Measurements from ENCODE around the gene EHMT1.

Gene EHMT1

DNA sequence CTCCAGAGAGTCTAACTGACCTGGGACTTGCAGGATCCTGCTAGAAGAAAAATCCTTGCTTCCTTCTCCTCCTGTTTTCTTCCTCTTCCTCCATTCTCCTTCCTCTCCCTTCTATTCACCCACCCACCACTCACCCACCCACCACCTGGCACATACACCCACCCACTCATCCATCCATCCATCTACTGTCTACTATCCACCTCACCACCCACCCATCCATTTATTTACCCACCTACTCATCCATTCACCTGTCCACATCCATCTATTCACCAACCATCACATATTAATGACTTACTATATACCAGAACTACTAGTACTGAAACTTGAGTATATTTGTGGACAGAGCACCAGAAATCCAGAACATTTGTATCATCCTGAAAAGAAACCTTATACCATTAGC lies 49.4 kb downstream of the EHMT1 start:
- TF ChIP-seq, protein P1, sequence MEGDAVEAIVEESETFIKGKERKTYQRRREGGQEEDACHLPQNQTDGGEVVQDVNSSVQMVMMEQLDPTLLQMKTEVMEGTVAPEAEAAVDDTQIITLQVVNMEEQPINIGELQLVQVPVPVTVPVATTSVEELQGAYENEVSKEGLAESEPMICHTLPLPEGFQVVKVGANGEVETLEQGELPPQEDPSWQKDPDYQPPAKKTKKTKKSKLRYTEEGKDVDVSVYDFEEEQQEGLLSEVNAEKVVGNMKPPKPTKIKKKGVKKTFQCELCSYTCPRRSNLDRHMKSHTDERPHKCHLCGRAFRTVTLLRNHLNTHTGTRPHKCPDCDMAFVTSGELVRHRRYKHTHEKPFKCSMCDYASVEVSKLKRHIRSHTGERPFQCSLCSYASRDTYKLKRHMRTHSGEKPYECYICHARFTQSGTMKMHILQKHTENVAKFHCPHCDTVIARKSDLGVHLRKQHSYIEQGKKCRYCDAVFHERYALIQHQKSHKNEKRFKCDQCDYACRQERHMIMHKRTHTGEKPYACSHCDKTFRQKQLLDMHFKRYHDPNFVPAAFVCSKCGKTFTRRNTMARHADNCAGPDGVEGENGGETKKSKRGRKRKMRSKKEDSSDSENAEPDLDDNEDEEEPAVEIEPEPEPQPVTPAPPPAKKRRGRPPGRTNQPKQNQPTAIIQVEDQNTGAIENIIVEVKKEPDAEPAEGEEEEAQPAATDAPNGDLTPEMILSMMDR (IDR thresholded peaks at IDR 0.05), result no peak
- Histone ChIP-seq H3K9me3 (no peaks in the 10 kb centered on the region), H3K27me3 (no peaks in the 10 kb centered on the region), H3K4me1 (peaks cover 0 to 30% (median 12%) of the 10 kb centered on the region in 4 donors), H3K27ac (no peak overlapping the region), H3K36me3 (peaks cover 0 to 7% (median 0%) of the 10 kb centered on the region in 3 donors), H3K4me3 (no peak overlapping the region)
- no peak for DNase-seq
- intact Hi-C loops (cut with DNase I; ENCODE audit: low total_unique reads), result no loop called here

DNA sequence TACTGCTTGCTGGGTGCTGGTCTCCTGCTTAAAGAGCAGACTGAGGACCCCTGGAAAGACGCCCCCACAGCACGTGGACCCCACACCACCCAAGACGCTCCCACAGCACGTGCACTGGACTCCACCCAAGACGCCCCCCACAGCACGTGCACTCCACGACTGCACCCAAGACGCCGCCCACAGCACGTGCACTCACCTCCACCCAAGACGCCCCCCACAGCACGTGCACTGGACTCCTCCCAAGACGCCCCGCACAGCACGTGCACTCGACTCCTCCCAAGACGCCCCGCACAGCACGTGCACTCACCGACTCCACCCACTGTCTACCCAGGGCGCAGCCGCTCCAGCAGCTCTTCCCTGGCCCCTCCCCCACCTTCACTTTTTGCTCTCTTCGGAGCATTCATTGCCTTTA lies 50.5 kb downstream of the EHMT1 start:
- Histone ChIP-seq H3K4me3 (no peak overlapping the region), H3K36me3 (peaks cover 0 to 7% (median 0%) of the 10 kb centered on the region in 3 donors), H3K4me1 (peaks cover 0 to 41% (median 17%) of the 10 kb centered on the region in 4 donors), H3K27ac (no peak overlapping the region), H3K9me3 (no peaks in the 10 kb centered on the region), H3K27me3 (no peaks in the 10 kb centered on the region)
- TF ChIP-seq, protein P1 (IDR thresholded peaks at IDR 0.05), result no peak
- DNase-seq, result no peak
- intact Hi-C loops (cut with DNase I; ENCODE audit: low total_unique reads), result no loop called here

DNA sequence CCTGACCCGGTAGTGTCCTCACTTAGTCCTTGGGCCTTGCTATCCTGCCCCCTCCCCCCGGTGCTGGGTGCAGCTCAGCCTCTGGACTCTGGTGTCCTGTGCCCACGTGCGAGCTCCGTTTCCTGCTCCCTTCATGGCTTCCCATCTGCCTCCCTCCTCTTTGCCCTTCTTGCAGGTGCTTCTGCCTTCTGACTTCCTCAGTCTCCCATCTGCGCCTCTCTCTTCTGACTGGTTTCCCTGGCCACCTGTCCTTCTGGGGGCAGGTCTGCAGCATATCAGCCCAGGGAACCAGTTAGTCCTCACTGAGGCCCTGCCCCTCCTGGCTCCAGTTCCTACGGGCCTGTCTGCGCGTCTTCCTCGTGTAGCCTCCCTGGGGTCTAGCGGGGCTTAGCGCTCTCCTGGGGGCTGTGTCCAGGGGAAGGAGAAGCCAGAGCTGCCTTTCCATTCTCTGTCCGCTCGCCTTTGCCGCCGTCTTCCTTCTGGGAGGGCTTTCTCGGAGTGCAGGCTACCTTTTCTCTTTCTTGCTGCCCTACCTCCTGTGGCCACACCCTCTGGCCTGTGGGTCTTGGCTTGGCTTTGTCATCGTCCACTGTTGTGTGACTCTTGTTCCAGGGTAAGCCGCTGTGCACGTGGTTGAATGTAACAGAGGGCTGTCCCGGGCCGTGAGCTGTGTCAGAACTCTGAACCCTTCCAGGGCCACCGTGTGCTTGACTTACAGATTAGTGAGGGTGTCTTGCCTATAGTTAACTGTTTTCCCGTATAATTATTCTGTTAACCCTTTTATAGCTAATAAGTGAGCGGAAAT lies 51.8 kb downstream of the EHMT1 start:
- H3K9me3 ChIP-seq, result no peaks in the 10 kb centered on the region
- peaks cover 0 to 45% (median 19%) of the 10 kb centered on the region in 4 donors for H3K4me1 ChIP-seq
- TF ChIP-seq, protein P1 (IDR thresholded peaks at IDR 0.05), result no peak
- H3K27me3 ChIP-seq, result no peaks in the 10 kb centered on the region
- DNase-seq, result no peak
- no peak overlapping the region for H3K4me3 ChIP-seq
- no peak overlapping the region for H3K27ac ChIP-seq
- H3K36me3 ChIP-seq, result peaks cover 0 to 7% (median 0%) of the 10 kb centered on the region in 3 donors
- intact Hi-C loops (cut with DNase I; ENCODE audit: low total_unique reads), result no loop called here

DNA sequence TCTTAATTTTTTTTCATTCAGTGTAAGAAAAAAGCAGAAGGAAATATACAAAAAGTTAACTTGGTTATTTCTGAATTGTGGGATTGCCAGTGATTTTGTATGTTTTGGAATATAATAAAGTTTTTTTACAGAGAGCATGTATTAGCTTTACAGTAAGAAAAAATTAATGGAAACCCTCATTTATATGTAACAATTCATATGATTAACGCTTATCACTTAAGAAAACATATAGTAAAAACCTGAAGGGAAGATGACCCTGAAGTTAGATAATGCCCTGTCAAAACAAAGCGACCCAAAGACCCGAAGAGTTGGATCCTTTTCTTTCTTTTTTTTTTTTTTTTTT lies 52.4 kb downstream of the EHMT1 start:
- Histone ChIP-seq H3K4me3 (no peak overlapping the region), H3K27me3 (no peaks in the 10 kb centered on the region), H3K4me1 (peaks cover 0 to 40% (median 17%) of the 10 kb centered on the region in 4 donors), H3K27ac (no peak overlapping the region), H3K9me3 (no peaks in the 10 kb centered on the region), H3K36me3 (peaks cover 0 to 7% (median 0%) of the 10 kb centered on the region in 3 donors)
- intact Hi-C loops (cut with DNase I; ENCODE audit: low total_unique reads), result no loop called here
- no peak for DNase-seq
- TF ChIP-seq, protein P1 (IDR thresholded peaks at IDR 0.05), result no peak

DNA sequence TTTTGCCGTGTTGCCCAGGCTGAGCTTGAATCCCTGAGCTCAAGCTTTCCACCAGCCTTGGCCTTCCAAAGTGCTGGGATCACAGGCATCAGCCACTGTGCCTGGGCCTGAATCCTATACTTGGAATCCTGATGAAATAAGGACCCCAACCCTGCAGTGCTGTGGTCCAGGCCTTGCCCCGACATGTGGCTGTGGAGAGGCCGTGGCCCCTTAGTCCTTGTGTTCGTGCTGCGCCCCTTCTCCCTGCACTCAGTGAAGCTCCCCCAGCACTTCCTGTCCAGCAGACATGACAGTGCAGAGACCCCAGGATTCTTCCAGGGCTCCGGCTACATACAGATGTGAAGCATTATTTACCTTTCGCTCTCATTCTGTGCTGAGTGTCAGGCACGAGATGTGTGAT lies 52.9 kb downstream of the EHMT1 start:
- no peak for DNase-seq
- no peaks in the 10 kb centered on the region for H3K9me3 ChIP-seq
- TF ChIP-seq, protein P1 (IDR thresholded peaks at IDR 0.05), result no peak
- H3K27ac ChIP-seq, result no peak overlapping the region
- H3K4me1 ChIP-seq, result peaks cover 0 to 34% (median 14%) of the 10 kb centered on the region in 4 donors
- H3K36me3 ChIP-seq, result peaks cover 0 to 7% (median 0%) of the 10 kb centered on the region in 3 donors
- H3K27me3 ChIP-seq, result no peaks in the 10 kb centered on the region
- no peak overlapping the region for H3K4me3 ChIP-seq
- intact Hi-C loops (cut with DNase I; ENCODE audit: low total_unique reads), result no loop called here

Measured in tibial artery (tissue), 4 donors.